ENCODE measurements around the gene TEX52. TPM values are rescaled to one million over a fixed set of nuclear protein-coding genes. Genes with fewer than 3 reads are reported as not detected.
A peak's percentile ranks its signal among the peaks of the same experiment; 100 is the strongest.

TEX52 gene
- total RNA-seq, 1 donor from 2014 or later = not detected

GRCh38 chr12:2820432-2820831 is 36.4 kb downstream of the TEX52 start:
- H3K36me3 ChIP-seq = peaks cover 88% of the 10 kb centered on the region
- no peak overlapping the region for H3K27ac ChIP-seq
- H3K9me3 ChIP-seq = no peaks in the 10 kb centered on the region
- intact Hi-C loops (cut with DNase I) = no loop called here
- no peak for ATAC-seq
- DNase-seq = no peak
- no peak overlapping the region for H3K4me3 ChIP-seq
- TF ChIP-seq CTCF (IDR thresholded peaks at IDR 0.05) = no peak
- no peaks in the 10 kb centered on the region for H3K4me1 ChIP-seq
- H3K27me3 ChIP-seq = no peaks in the 10 kb centered on the region

GRCh38 chr12:2819810-2820209 is 37.0 kb downstream of the TEX52 start:
- Histone ChIP-seq H3K27me3 (no peaks in the 10 kb centered on the region), H3K9me3 (no peaks in the 10 kb centered on the region), H3K4me1 (no peaks in the 10 kb centered on the region), H3K27ac (no peak overlapping the region), H3K36me3 (peaks cover 82% of the 10 kb centered on the region), H3K4me3 (no peak overlapping the region)
- DNase-seq (no peak), ATAC-seq (no peak)
- intact Hi-C loops (cut with DNase I) = no loop called here
- TF ChIP-seq CTCF (IDR thresholded peaks at IDR 0.05) = no peak

GRCh38 chr12:2813214-2814185 is 43.3 kb downstream of the TEX52 start:
- DNase-seq (no peak), ATAC-seq (peak; percentile 47)
- H3K4me3 ChIP-seq = peak overlapping the region; percentile 73
- H3K36me3 ChIP-seq = peaks cover 21% of the 10 kb centered on the region
- H3K9me3 ChIP-seq = no peaks in the 10 kb centered on the region
- intact Hi-C loops (cut with DNase I) = no loop called here
- H3K27me3 ChIP-seq = no peaks in the 10 kb centered on the region
- TF ChIP-seq CTCF (IDR thresholded peaks at IDR 0.05) = peak; percentile 61
- peaks cover 5% of the 10 kb centered on the region for H3K4me1 ChIP-seq
- H3K27ac ChIP-seq = peak overlapping the region; percentile 96

GRCh38 chr12:2812290-2813213 is 44.3 kb downstream of the TEX52 start, which contains the start of gene ITFG2:
TSS of gene ITFG2 (plus strand) at chr12:2812668. CDS start at chr12:2812761, 93 bp downstream.
- H3K36me3 ChIP-seq = peaks cover 12% of the 10 kb centered on the region
- peak within 1 kb of the TSS; percentile 96 for H3K27ac ChIP-seq
- H3K4me1 ChIP-seq = peaks cover 5% of the 10 kb centered on the region
- DNase-seq (peak; percentile 99), ATAC-seq (peak; percentile 98)
- intact Hi-C loops (cut with DNase I) = no loop called here
- H3K27me3 ChIP-seq = no peaks in the 10 kb centered on the region
- no peaks in the 10 kb centered on the region for H3K9me3 ChIP-seq
- TF ChIP-seq CTCF (IDR thresholded peaks at IDR 0.05) = no peak
- H3K4me3 ChIP-seq = peak within 1 kb of the TSS; percentile 73

- Histone ChIP-seq H3K27ac (peak overlapping the region; percentile 96), H3K9me3 (no peaks in the 10 kb centered on the region)
- DNase-seq = no peak
These were observed 45.0 kb downstream of the TEX52 start for GRCh38 chr12:2811801-2812200.

More at GRCh38 chr12:2811801-2812200, 45.0 kb downstream of the TEX52 start:
- intact Hi-C loops (cut with DNase I) = no loop called here
- peaks cover 4% of the 10 kb centered on the region for H3K36me3 ChIP-seq
- no peaks in the 10 kb centered on the region for H3K27me3 ChIP-seq
- ATAC-seq = no peak
- H3K4me1 ChIP-seq = peaks cover 5% of the 10 kb centered on the region
- no peak for TF ChIP-seq CTCF (IDR thresholded peaks at IDR 0.05)
- H3K4me3 ChIP-seq = peak overlapping the region; percentile 73
